Mesenchymal stem cell (in vitro differentiated cells and primary cell): Measurements from ENCODE around the gene FAM234B.

Experiments
- DNase-seq: peaks from one replicate; pipeline ENCODE4 v3.0.0-alpha.2; 2013
- H2AFZ ChIP-seq: one replicate; pipeline ENCODE4 v1.6.1; 2013; ENCODE audit warnings: low read depth, mild to moderate bottlenecking, control low read depth, inconsistent platforms, low read length, moderate library complexity
- H2AK5ac ChIP-seq: 2 replicates; pipeline ENCODE4 v1.6.1; 2013; ENCODE audit warnings: low read length, moderate library complexity, mild to moderate bottlenecking, inconsistent platforms; ENCODE audit not compliant: severe bottlenecking
- H2BK120ac ChIP-seq: one replicate; pipeline ENCODE4 v1.6.1; 2013; ENCODE audit warnings: low read depth, mild to moderate bottlenecking, inconsistent platforms, low read length, moderate library complexity
- H2BK12ac ChIP-seq, 2 experiments: one replicate each; pipeline ENCODE4 v1.6.1; 2013; ENCODE audit warnings: inconsistent platforms in 2 of 2, low read length in 2 of 2, mild to moderate bottlenecking in 2 of 2, moderate library complexity in 2 of 2, control low read depth in 1 of 2
- H2BK15ac ChIP-seq: one replicate; pipeline ENCODE4 v1.6.1; 2013; ENCODE audit warnings: mild to moderate bottlenecking, low read depth, inconsistent platforms; ENCODE audit not compliant: poor library complexity, severe bottlenecking
- H2BK5ac ChIP-seq: 2 replicates; pipeline ENCODE4 v1.6.1; 2013; ENCODE audit warnings: low read depth, mild to moderate bottlenecking, low read length, control low read depth, inconsistent platforms; ENCODE audit not compliant: poor library complexity, severe bottlenecking
- H3K14ac ChIP-seq, 2 experiments: one replicate each; pipeline ENCODE4 v1.6.1; 2013; ENCODE audit warnings: inconsistent platforms in 2 of 2, low read length in 2 of 2, control low read depth in 1 of 2, mild to moderate bottlenecking in 1 of 2, moderate library complexity in 1 of 2
- H3K18ac ChIP-seq, 2 experiments: one replicate each; pipeline ENCODE4 v1.6.1; 2013; ENCODE audit warnings: inconsistent platforms in 2 of 2, low read length in 2 of 2, control low read depth in 1 of 2, low read depth in 1 of 2, mild to moderate bottlenecking in 1 of 2
- H3K23ac ChIP-seq, 2 experiments: one replicate each; pipeline ENCODE4 v1.6.1; 2013; ENCODE audit warnings: inconsistent platforms in 2 of 2, low read length in 2 of 2, mild to moderate bottlenecking in 2 of 2, moderate library complexity in 2 of 2, control low read depth in 1 of 2
- H3K27ac ChIP-seq: 2 replicates; pipeline ENCODE4 v1.5.1; 2013; ENCODE audit warnings: mild to moderate bottlenecking, moderate library complexity, low read length, control low read depth, inconsistent platforms; ENCODE audit not compliant: poor library complexity, severe bottlenecking
- H3K27me3 ChIP-seq, 2 experiments: 2 replicates each; pipeline versions ENCODE4 v1.6.1 to v1.7.0; 2013; ENCODE audit warnings: low read length in 2 of 2, mild to moderate bottlenecking in 2 of 2, moderate library complexity in 2 of 2, control low read depth in 1 of 2, inconsistent platforms in 1 of 2; ENCODE audit not compliant: control insufficient read depth in 1 of 2, insufficient read depth in 1 of 2
- H3K36me3 ChIP-seq, 2 experiments: 2 replicates each; pipeline versions ENCODE4 v1.6.1 to v1.7.0; 2013; ENCODE audit warnings: low read length in 2 of 2, control low read depth in 1 of 2, inconsistent platforms in 1 of 2, low read depth in 1 of 2, mild to moderate bottlenecking in 1 of 2; ENCODE audit not compliant: insufficient read depth in 2 of 2, control insufficient read depth in 1 of 2
- H3K4ac ChIP-seq, 2 experiments: one replicate each; pipeline ENCODE4 v1.6.1; 2013; ENCODE audit warnings: inconsistent platforms in 2 of 2, low read length in 2 of 2, mild to moderate bottlenecking in 2 of 2, moderate library complexity in 2 of 2, control low read depth in 1 of 2, low read depth in 1 of 2
- H3K4me1 ChIP-seq: 2 replicates; pipeline ENCODE4 v1.6.1; 2013; ENCODE audit warnings: low read depth, low read length, control low read depth; ENCODE audit not compliant: control insufficient read depth, insufficient read depth
- H3K4me2 ChIP-seq: 2 replicates; pipeline ENCODE4 v1.6.1; 2013; ENCODE audit warnings: low read length, mild to moderate bottlenecking, inconsistent platforms; ENCODE audit not compliant: poor library complexity, severe bottlenecking
- H3K4me3 ChIP-seq, 2 experiments: 2 replicates each; pipeline versions ENCODE4 v1.5.1 to v1.7.0; 2013; ENCODE audit warnings: low read length in 2 of 2, mild to moderate bottlenecking in 2 of 2, control low read depth in 1 of 2, low read depth in 1 of 2; ENCODE audit not compliant: insufficient read depth in 1 of 2
- H3K79me1 ChIP-seq: replicated peaks from 2 replicates; pipeline ENCODE4 v1.6.1; 2013; ENCODE audit warnings: mild to moderate bottlenecking, control low read depth, low read length, inconsistent platforms; ENCODE audit not compliant: poor library complexity, severe bottlenecking
- H3K9ac ChIP-seq: 2 replicates; pipeline ENCODE4 v1.7.0; 2013; ENCODE audit warnings: mild to moderate bottlenecking, low read length, moderate library complexity
- H3K9me3 ChIP-seq: 2 replicates; pipeline ENCODE4 v1.7.0; 2013; ENCODE audit warnings: mild to moderate bottlenecking, low read length; ENCODE audit not compliant: control insufficient read depth
- H4K8ac ChIP-seq: one replicate; pipeline ENCODE4 v1.6.1; 2013; ENCODE audit warnings: inconsistent platforms, mild to moderate bottlenecking, low read length, moderate library complexity
- H4K91ac ChIP-seq: one replicate; pipeline ENCODE4 v1.6.1; 2013; ENCODE audit warnings: mild to moderate bottlenecking, low read length, inconsistent platforms
- WGBS: methylation state at CpG from one replicate; pipeline ENCODE4 v1.1.7; 2013; ENCODE audit warnings: mixed read lengths; 5-methylcytosine and 5-hydroxymethylcytosine counted together

FAM234B gene

DNA sequence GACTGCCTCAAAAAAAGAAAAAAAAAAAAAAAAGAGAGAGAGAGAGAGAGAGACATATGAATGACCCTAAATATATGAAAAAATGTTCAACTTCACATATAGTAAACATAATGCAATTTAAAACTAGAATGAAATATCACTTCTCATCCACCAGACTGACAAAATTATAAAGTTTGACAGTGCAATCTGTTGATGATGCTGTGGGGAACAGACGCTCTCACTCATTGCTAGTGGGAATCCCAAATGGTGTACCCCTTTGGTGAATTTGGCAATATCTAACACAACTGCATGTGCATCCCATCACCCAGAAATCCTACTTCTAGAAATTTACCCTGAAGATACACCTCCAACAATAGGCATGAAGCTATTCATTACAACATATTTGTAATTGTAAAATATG lies 61.6 kb downstream of the FAM234B start:
- Histone ChIP-seq H3K79me1 (no peaks in the 10 kb centered on the region), H3K14ac (no peak overlapping the region), H2BK12ac (no peak overlapping the region), H3K9me3 (peaks cover 4% of the 10 kb centered on the region), H3K27me3 (no peaks in the 10 kb centered on the region), H3K4me3 (no peak overlapping the region), H3K4me1 (peaks cover 6% of the 10 kb centered on the region), H2AK5ac (no peak overlapping the region), H2BK15ac (no peak overlapping the region), H3K18ac (no peak overlapping the region), H3K27ac (no peak overlapping the region), H4K8ac (no peak overlapping the region), H2BK5ac (no peak overlapping the region), H3K4ac (no peak overlapping the region), H4K91ac (no peak overlapping the region), H2BK120ac (no peak overlapping the region), H3K36me3 (no peaks in the 10 kb centered on the region), H3K23ac (no peak overlapping the region), H3K9ac (no peak overlapping the region), H2AFZ (no peak overlapping the region), H3K4me2 (no peak overlapping the region)
- WGBS, result 100% methylated on average over 1 of the region's 1 CpG
- DNase-seq, result no peak

DNA sequence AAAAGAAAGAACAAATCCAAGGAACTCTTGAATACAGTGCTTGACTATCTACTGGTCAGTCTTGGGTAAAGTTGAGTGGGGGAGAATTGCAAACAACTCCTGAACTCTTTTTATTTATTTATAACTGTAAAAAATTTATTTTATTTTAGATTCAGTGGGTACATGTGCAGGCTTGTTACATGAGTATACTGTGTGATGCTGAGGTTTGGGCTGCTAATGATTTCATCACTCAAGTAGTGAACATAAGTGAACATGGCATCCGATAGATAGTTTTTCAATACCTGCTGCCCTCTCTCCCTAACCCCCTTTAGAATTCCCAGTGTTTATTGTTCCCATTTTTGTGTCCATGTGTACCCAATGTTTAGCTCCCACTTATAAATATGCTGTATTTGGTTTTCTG lies 62.5 kb downstream of the FAM234B start:
- no peaks in the 10 kb centered on the region for H3K27me3 ChIP-seq
- no peak overlapping the region for H4K8ac ChIP-seq
- no peak overlapping the region for H2BK120ac ChIP-seq
- H3K14ac ChIP-seq, result no peak overlapping the region
- H2BK12ac ChIP-seq, result no peak overlapping the region
- H3K18ac ChIP-seq, result no peak overlapping the region
- no peak for DNase-seq
- H3K9ac ChIP-seq, result no peak overlapping the region
- H3K9me3 ChIP-seq, result peaks cover 4% of the 10 kb centered on the region
- H3K4ac ChIP-seq, result no peak overlapping the region
- H3K36me3 ChIP-seq, result no peaks in the 10 kb centered on the region
- no peak overlapping the region for H4K91ac ChIP-seq
- no peak overlapping the region for H3K4me2 ChIP-seq
- no peak overlapping the region for H2BK15ac ChIP-seq
- H2AK5ac ChIP-seq, result no peak overlapping the region
- no peak overlapping the region for H2BK5ac ChIP-seq
- H3K79me1 ChIP-seq, result no peaks in the 10 kb centered on the region
- H3K23ac ChIP-seq, result no peak overlapping the region
- H3K27ac ChIP-seq, result no peak overlapping the region
- 100% methylated on average over 1 of the region's 1 CpG for WGBS
- H3K4me1 ChIP-seq, result peaks cover 2% of the 10 kb centered on the region
- H2AFZ ChIP-seq, result no peak overlapping the region
- no peak overlapping the region for H3K4me3 ChIP-seq

DNA sequence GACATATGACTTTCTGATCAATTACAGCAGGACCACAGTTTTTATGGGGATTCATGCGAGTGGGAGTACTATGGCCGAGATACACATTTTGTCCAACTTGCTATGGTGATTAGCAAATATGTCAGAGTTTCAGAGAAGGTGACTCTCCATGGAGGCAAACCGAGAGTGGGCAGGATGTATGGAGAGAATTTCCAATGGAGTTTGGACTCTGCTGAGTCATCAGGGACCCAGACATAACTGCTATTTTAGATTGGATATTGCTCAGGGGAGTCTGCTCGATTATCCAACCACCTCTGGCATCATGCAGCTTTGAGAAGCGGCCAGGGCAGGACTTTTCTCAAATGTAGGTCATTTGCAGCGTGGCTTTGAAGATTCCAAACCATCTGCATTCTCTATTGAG lies 68.8 kb downstream of the FAM234B start:
- Histone ChIP-seq H2AFZ (no peak overlapping the region), H3K36me3 (no peaks in the 10 kb centered on the region), H4K8ac (no peak overlapping the region), H3K27ac (no peak overlapping the region), H3K9ac (no peak overlapping the region), H2BK12ac (no peak overlapping the region), H2BK5ac (no peak overlapping the region), H4K91ac (no peak overlapping the region), H3K18ac (no peak overlapping the region), H3K4ac (no peak overlapping the region), H3K79me1 (no peaks in the 10 kb centered on the region), H3K4me3 (no peak overlapping the region), H3K14ac (no peak overlapping the region), H3K9me3 (peaks cover 4% of the 10 kb centered on the region), H2BK120ac (no peak overlapping the region), H3K27me3 (no peaks in the 10 kb centered on the region), H3K4me1 (peaks cover 3% of the 10 kb centered on the region), H3K23ac (no peak overlapping the region), H2BK15ac (no peak overlapping the region), H3K4me2 (no peak overlapping the region), H2AK5ac (peak overlapping the region; percentile 66)
- no peak for DNase-seq
- 91% methylated on average over 5 of the region's 6 CpGs for WGBS

DNA sequence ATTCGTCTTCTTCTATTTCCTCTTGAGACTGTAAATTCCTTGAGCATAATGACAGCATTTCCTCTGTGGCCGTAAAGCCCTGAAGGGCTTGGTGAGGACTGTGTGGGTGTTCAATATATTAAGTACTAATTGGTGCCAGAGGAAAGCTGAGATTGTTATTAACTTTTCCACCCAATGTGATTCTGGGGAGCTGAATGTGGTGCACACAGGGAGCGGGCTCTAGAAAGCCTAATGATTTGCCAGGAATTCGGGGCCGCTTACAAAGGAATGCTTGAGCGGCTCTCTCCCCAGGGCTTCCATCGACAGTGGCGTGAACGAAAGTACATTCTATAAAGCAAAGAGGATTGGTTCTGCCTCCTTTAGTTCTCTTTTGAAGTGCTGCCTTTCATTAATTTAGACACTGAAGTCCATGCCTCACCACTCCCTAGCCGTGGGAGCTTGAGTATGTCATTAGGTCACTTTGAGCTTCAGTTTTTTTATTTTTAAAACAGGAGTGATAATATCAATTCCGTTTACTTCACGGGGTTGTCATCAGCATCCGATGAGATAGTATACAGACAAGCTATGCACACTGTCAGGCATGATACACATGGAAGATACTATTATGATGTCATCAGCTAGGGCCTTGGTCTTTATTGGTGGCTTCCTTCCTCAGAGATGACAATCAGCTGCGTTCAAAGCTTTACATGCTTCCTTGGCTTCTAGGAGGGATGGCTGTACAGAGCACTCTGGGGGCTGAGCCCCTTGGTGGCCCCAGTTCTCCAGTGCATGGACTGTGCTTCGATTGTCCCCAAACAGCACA lies 70.3 kb downstream of the FAM234B start:
- WGBS, result 81% methylated on average over 15 of the region's 15 CpGs

More for the DNA sequence above, 70.3 kb downstream of the FAM234B start:
- Histone ChIP-seq H3K27ac (peak overlapping the region; percentile 46), H2AK5ac (peak overlapping the region; percentile 6), H3K4me1 (peaks cover 4% of the 10 kb centered on the region), H4K8ac (no peak overlapping the region), H3K36me3 (no peaks in the 10 kb centered on the region), H3K4me2 (peak overlapping the region; percentile 64), H2BK5ac (no peak overlapping the region), H2AFZ (no peak overlapping the region), H2BK120ac (no peak overlapping the region), H3K4ac (no peak overlapping the region), H3K79me1 (no peaks in the 10 kb centered on the region), H3K9ac (no peak overlapping the region), H3K9me3 (no peaks in the 10 kb centered on the region), H3K4me3 (no peak overlapping the region), H3K14ac (no peak overlapping the region), H4K91ac (peak overlapping the region; percentile 11), H3K23ac (no peak overlapping the region), H2BK15ac (no peak overlapping the region), H3K27me3 (no peaks in the 10 kb centered on the region), H2BK12ac (no peak overlapping the region), H3K18ac (peak overlapping the region in 1 of 2 experiments; percentile 10)
- DNase-seq, result no peak
